Peyer's patch (tissue), 4 donors: ENCODE results near the gene USF2. TPM values are rescaled to one million over a fixed set of nuclear protein-coding genes. Genes with fewer than 3 reads are reported as not detected.

ENCODE experiments used
- DNase-seq, 3 donors: peaks; one replicate each; pipeline ENCODE4 v3.0.0-alpha.2; 2017 to 2019
- H3K27ac ChIP-seq, 4 donors: fragments of 200-600 bp; sonication (generic); one replicate each; pipeline ENCODE4 v1.5.1; 2016 to 2019
- H3K27me3 ChIP-seq, 2 donors: fragments of 200-600 bp; sonication (generic); one replicate each; pipeline ENCODE4 v1.5.1; 2019
- H3K36me3 ChIP-seq, 3 donors: fragments of 200-600 bp; sonication (generic); one replicate each; pipeline ENCODE4 v1.5.1; 2016 to 2019
- H3K4me1 ChIP-seq, 4 donors: fragments of 200-600 bp; sonication (generic); one replicate each; pipeline ENCODE4 v1.5.1; 2016 to 2019
- H3K4me3 ChIP-seq, 4 donors: fragments of 200-600 bp; sonication (generic); 1 replicate in 3 of 4; 2 replicates in 1 of 4; pipeline ENCODE4 v1.5.1; 2016 to 2019; ENCODE audit warnings: mild to moderate bottlenecking in 1 of 4
- H3K9me3 ChIP-seq, 4 donors: fragments of 200-600 bp; sonication (generic); one replicate each; pipeline ENCODE4 v1.5.1; 2016 to 2019; ENCODE audit warnings: mild to moderate bottlenecking in 1 of 4
- CTCF ChIP-seq, 6 experiments: fragments of 450-650 bp in 4 of 6; fragments of 200-600 bp in 2 of 6; sonication (generic) in 1 of 6; IDR thresholded peaks; one replicate each; pipeline ENCODE4 v1.5.1; 2017 to 2019; ENCODE audit warnings: antibody characterized with exemption in 6 of 6, mild to moderate bottlenecking in 3 of 6, moderate library complexity in 1 of 6
- POLR2A ChIP-seq, 2 donors: fragments of 450-650 bp; IDR thresholded peaks; one replicate each; pipeline ENCODE4 v1.5.1; 2017; ENCODE audit warnings: antibody characterized with exemption in 2 of 2, mild to moderate bottlenecking in 2 of 2, moderate library complexity in 2 of 2
- total RNA-seq, 4 donors: library from RNA; depleted of rRNA; stranded (reverse); fragments of >200 nt; gene quantifications; one replicate each; pipeline ENCODE4 v1.1.0, GENCODE V29; 2016

Gene USF2
- total RNA-seq, 4 donors from 2014 or later, result 112 to 201 (median 142) TPM

GRCh38 chr19:35276706-35277281 is 8.0 kb downstream of the USF2 start:
- Histone ChIP-seq H3K9me3 (no peaks in the 10 kb centered on the region), H3K4me3 (no peak overlapping the region), H3K27ac (no peak overlapping the region), H3K4me1 (peaks cover 0 to 9% (median 0%) of the 10 kb centered on the region in 4 donors), H3K36me3 (peaks cover 0 to 63% (median 0%) of the 10 kb centered on the region in 3 donors), H3K27me3 (no peaks in the 10 kb centered on the region)
- no peak for TF ChIP-seq CTCF (IDR thresholded peaks at IDR 0.05)
- TF ChIP-seq POLR2A (IDR thresholded peaks at IDR 0.05), result no peak
- DNase-seq, result no peak

- TF ChIP-seq CTCF (IDR thresholded peaks at IDR 0.05) (no peak), POLR2A (IDR thresholded peaks at IDR 0.05) (no peak)
- DNase-seq, result no peak
- Histone ChIP-seq H3K4me3 (no peak overlapping the region), H3K27ac (no peak overlapping the region), H3K27me3 (no peaks in the 10 kb centered on the region), H3K36me3 (peaks cover 0 to 44% (median 0%) of the 10 kb centered on the region in 3 donors), H3K4me1 (peaks cover 0 to 6% (median 0%) of the 10 kb centered on the region in 4 donors), H3K9me3 (no peaks in the 10 kb centered on the region)
Observed at GRCh38 chr19:35278578-35279284, 10.0 kb downstream of the USF2 start.

- TF ChIP-seq CTCF (IDR thresholded peaks at IDR 0.05), result no peak
- no peak for TF ChIP-seq POLR2A (IDR thresholded peaks at IDR 0.05)
- H3K4me3 ChIP-seq, result no peak overlapping the region
- peaks cover 0 to 38% (median 0%) of the 10 kb centered on the region in 3 donors for H3K36me3 ChIP-seq
- no peaks in the 10 kb centered on the region for H3K27me3 ChIP-seq
- peaks cover 0 to 6% (median 0%) of the 10 kb centered on the region in 4 donors for H3K4me1 ChIP-seq
- no peak overlapping the region for H3K27ac ChIP-seq
- no peaks in the 10 kb centered on the region for H3K9me3 ChIP-seq
- DNase-seq, result no peak
Observed at GRCh38 chr19:35279374-35279773, 10.6 kb downstream of the USF2 start.

- Histone ChIP-seq H3K9me3 (no peaks in the 10 kb centered on the region), H3K36me3 (peaks cover 0 to 36% (median 0%) of the 10 kb centered on the region in 3 donors), H3K27ac (no peak overlapping the region), H3K4me1 (peaks cover 0 to 6% (median 0%) of the 10 kb centered on the region in 4 donors), H3K27me3 (no peaks in the 10 kb centered on the region), H3K4me3 (no peak overlapping the region)
- TF ChIP-seq CTCF (IDR thresholded peaks at IDR 0.05) (no peak), POLR2A (IDR thresholded peaks at IDR 0.05) (no peak)
- no peak for DNase-seq
Observed at GRCh38 chr19:35279985-35280821, 11.4 kb downstream of the USF2 start.

- H3K4me3 ChIP-seq, result no peak overlapping the region
- DNase-seq, result no peak
- peaks cover 0 to 6% (median 0%) of the 10 kb centered on the region in 4 donors for H3K4me1 ChIP-seq
- H3K27ac ChIP-seq, result no peak overlapping the region
- TF ChIP-seq POLR2A (IDR thresholded peaks at IDR 0.05) (no peak), CTCF (IDR thresholded peaks at IDR 0.05) (no peak)
- no peaks in the 10 kb centered on the region for H3K27me3 ChIP-seq
- no peaks in the 10 kb centered on the region for H3K9me3 ChIP-seq
- H3K36me3 ChIP-seq, result peaks cover 0 to 32% (median 0%) of the 10 kb centered on the region in 3 donors
Observed at GRCh38 chr19:35281303-35281702, 12.5 kb downstream of the USF2 start.
